GM13976 (cell line): ENCODE data around the gene SEPTIN7.

Experiments used
- DNase-seq: peaks from one replicate; pipeline ENCODE4 v3.0.0; 2012; ENCODE audit warnings: low spot score
- CTCF ChIP-seq: IDR thresholded peaks from 2 replicates; pipeline ENCODE4 v1.5.1; 2012; ENCODE audit warnings: borderline replicate concordance, mild to moderate bottlenecking; ENCODE audit not compliant: insufficient read depth; ENCODE audit errors: extremely low read depth, missing control alignments, control extremely low read depth
- in situ Hi-C: fragments of 300-500 bp; cut with MboI; formaldehyde crosslinking; loops from one replicate; pipeline ENCODE4 v1.12.0; 2022; ENCODE audit warnings: low sequenced_read_pairs, mixed read lengths, inconsistent platforms; ENCODE audit not compliant: unreplicated experiment

Gene SEPTIN7

DNA sequence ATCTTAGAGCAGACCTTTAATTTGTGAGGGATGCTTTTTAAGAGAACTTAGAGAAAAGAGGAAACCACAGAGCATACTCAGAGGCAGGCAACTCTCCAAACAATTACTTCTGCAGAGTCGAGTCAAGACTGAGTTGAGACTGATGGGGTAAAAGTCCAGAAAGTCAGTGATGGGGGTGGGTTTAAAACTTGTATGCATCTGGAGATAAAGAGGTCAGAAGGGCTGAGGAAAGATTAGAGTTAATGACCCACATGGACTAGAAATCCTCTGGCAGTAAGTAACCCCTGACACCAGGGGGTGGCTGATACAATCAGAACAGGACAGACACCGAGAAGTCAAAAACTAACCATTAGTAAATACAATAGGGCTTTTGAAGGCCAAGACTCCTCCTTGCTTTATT is 42.4 kb upstream of the SEPTIN7 start:
- in situ Hi-C loops: no loop called here
- no peak for TF ChIP-seq CTCF
- no peak for DNase-seq

GRCh38 chr7:35760143-35760745 is 40.6 kb upstream of the SEPTIN7 start:
- TF ChIP-seq CTCF: no peak
- DNase-seq: no peak

DNA sequence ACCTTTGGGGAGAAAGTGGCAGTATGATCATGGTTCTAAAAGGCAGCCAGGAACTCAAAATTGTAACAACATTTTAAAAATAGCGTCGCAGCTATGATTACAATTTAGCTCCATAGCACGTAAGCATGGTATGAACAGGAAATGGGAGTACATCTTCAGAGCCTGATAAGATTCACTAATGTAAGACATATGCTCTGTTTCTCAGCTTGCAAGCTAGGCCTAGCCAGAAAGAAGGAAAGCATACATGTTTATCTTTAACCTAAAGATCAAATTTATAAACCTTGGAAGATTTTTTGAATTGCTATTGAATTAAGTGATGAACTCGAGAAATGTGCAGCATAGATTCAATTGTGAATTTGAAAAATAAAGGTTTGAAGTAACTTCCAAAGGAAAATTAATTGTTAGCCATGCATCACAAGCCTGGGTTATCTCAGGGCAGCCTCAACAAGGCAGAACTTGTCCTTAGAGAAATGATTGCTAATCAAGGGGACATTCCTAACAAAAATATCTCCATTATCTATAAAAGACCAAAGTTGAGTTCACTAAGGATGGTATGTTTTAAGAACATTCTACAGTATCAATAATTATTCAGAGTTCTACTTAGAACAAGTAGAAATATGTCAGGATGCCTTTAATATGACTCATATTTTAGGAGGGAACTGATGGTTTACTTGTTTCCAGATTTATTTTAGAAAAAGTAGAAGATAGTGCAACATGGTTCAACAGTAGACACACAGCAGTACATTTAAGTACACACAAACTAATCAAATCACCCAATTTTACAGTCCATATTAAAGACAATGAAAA is 38.8 kb upstream of the SEPTIN7 start:
- no peak for TF ChIP-seq CTCF
- in situ Hi-C loops: no loop called here
- DNase-seq: no peak

More at GRCh38 chr7:35760143-35760745, 40.6 kb upstream of the SEPTIN7 start:
- in situ Hi-C loops: no loop called here

GRCh38 chr7:35762781-35763180 is 38.1 kb upstream of the SEPTIN7 start:
- no peak for DNase-seq
- in situ Hi-C loops: no loop called here

DNA sequence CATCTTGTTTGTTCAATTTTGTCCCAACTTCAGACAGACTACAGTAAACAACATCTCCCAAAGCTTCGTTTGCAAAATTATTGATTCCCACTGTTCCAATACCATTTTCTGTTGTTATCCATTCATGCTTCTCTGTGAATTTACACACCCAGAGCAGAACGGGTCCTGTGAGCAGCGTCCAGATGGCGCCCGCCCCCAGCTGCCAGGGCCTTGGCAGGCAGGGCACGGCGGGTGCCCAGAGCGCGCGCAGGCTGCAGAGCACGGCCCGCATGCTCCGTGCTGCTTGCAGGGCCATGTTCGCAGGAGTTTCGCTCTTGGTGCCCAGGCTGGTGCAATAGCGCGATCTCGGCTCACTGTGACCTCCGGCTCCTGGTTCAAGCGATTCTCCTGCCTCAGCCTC is 32.5 kb upstream of the SEPTIN7 start:
- no peak for TF ChIP-seq CTCF
- in situ Hi-C loops: no loop called here

More at GRCh38 chr7:35762781-35763180, 38.1 kb upstream of the SEPTIN7 start:
- TF ChIP-seq CTCF: no peak

DNA sequence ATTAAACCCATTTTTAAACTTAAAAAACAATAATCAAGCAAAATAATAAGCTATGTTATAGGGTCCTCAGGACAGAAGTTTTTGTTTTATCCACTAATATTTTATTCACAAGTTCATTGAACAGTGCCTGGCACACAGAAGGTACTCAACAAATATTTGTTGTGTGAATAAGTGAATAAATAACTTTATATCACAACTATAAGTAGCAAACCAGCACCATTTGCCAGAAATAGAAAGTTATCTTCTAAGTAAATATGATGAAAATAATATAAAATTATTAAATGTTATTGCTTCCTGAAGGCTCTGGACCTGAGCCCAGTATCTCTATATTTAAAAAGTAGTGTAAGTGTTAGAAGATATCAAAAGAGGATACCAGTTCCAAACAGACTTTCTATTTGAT is 29.1 kb upstream of the SEPTIN7 start:
- DNase-seq: no peak

More for the DNA sequence above, 32.5 kb upstream of the SEPTIN7 start:
- no peak for DNase-seq

More for the DNA sequence above, 29.1 kb upstream of the SEPTIN7 start:
- in situ Hi-C loops: no loop called here
- no peak for TF ChIP-seq CTCF
